Renal cortical epithelial cell (primary cell): ENCODE measurements around the gene RNF123. TPM values are rescaled to one million over a fixed set of nuclear protein-coding genes. Genes with fewer than 3 reads are reported as not detected.

ENCODE experiments used
- DNase-seq: peaks from one replicate; pipeline ENCODE4 v3.0.0-alpha.2; 2011; ENCODE audit warnings: low read depth
- total RNA-seq: library from RNA; depleted of rRNA; stranded (reverse); fragments of >200 nt; gene quantifications from 2 replicates; pipeline ENCODE4 v1.2.3, GENCODE V29; 2014

The RNF123 gene
- total RNA-seq, 1 donor from 2014 or later, result 36.9 TPM

DNA sequence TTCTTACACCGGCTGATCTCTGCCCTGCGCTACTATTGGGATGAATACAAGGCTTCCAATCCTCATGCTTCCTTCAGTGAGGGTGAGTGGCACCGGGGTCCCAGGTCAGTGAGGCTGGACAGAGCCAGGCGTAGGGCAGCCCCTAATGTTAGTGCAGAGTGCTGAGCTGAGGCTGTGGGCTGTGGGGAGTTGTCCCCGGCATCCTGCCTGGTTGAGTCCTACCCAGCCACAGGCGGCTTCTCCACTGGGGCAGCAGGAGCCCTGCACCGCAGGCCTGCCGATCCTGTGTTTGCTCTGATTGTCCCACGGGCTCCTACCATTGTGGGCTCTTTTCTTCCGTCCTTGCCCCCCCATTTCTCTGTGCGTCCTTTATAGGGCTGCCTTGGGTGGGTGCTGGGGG, 13.3 kb downstream of the RNF123 start:
- no peak for DNase-seq

DNA sequence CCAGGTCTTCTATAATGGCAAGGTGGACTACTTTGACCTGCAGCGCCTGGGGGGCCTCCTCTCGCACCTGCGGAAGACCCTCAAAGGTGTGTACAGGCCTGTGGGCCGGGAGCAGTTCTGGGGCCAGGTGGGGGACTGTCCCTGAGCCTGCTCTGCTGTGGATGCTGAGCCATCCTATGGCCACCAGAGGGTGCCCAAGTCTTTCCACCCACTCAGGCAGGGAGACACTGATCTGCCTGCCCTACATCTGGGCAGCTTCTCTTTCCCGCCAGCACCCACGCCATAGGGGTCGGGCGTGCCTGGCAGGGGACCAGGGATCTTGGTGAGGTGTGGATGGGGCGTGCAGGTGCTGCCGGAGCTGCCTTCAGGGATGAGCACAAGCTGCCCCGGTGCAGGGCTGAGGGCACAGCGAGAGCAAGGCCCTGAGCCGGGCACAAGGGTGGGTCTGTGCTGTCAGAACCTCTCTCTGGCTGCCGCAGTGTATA, 14.1 kb downstream of the RNF123 start:
- peak; percentile 47 for DNase-seq

DNA sequence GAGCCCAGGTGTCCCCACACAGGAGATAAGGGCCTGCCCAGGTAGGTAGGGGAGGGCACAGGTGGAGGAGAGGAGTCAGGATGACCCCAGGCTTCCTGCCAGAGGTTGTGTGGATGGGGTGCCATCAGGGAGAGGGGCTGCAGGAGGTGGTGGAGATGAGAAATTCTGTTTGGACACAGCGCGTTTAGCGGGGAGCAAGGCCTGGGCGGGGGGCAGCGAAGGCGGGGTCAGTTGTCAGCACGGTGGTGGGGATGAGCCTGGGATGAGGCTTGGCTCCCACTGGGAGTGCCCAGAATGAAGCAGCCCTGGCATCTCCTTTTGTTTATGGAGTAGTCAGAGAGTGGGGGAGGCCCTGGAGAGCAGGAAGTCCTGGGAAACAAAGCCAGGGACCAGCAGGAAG, 14.6 kb downstream of the RNF123 start:
- DNase-seq, result no peak

DNA sequence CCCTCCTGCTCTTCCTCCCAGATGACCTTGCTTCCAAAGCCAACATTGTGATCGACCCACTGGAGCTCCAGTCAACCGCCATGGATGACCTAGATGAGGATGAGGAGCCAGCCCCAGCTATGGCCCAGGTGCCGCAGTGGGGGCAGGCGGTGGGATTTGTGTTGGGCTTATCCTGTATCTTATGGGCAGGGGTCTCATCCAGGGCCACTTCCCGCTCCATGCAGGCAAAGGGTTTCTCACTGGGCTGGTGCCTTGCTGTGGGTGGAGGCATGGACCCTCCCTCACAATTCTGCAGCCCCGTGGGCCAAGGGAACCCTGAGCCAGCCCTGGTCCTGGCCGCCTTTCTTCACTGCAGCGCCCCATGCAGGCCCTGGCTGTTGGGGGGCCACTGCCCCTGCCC, 15.3 kb downstream of the RNF123 start:
- DNase-seq, result no peak

DNA sequence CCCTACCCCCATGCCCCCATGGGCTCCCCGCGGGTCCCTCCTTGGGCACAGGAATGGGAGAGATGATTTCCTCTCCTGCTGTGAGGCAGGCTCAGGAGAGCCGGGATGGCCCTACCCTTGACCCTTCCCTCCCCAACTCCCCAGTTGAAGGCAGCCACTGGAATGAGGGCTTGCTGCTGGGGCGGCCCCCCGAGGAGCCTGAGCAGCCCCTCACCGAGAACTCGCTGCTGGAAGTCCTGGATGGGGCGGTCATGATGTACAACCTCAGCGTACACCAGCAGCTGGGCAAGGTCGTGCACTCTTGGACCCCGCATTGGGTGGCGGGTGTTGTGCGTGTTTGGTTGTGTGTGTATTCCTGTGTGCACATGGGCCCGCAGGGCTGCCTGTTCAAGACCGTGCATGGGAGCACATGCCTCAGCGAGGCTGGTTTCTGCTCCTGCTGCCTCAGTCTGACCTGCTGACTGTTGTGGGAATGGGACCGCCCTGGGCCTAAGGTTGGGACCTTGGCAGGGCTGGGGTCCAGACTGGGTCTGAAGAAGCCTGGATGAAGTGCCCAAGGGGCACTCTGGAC, 16.1 kb downstream of the RNF123 start:
- DNase-seq, result no peak

DNA sequence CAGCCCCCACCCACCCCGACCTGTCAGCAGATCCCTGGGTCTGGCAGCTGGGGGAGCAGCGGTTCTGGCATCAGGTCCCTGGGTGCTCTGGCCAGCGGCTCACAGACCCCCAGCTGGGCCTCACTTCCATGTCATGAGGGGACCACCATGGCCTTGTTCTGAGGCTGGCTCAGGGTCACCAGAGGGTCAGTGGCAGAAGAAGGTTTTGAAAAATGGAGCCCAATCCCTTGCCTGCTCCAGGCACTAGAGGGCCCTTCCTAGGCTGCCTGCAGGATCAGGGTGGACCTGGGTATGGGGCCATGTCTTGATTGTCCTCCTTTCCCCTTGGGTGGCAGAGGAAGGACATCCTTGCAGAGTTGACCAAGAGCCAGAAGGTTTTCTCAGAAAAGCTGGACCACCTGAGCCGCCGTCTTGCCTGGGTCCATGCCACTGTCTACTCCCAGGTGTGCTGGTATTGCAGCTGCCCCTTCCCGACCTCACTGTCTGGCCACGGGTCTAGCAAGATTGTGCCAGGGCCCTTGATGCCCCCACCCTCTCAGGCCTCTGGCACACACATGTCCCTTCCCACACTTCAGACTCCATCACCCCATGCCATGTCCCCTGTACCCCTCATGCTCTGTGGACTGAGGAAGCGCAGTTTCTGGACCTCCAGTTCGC, 17.2 kb downstream of the RNF123 start:
- no peak for DNase-seq

DNA sequence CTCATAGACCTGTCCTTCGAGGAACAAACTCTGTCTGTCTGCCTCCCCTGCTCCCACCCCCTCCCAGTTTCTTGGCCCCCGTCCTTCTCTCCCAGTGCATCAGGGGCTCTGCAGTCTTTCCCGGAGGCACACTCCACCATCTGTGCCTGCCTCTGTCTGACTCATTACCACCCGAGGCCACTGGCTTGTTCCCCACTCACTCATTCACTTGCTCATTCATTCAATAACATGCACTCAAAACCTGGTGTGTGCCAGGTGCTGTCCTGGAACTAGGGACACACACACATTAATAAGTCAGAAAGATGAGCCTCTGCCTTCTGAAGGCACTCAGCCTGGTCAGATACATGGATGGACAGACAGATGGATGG, 17.7 kb downstream of the RNF123 start:
- DNase-seq, result no peak

DNA sequence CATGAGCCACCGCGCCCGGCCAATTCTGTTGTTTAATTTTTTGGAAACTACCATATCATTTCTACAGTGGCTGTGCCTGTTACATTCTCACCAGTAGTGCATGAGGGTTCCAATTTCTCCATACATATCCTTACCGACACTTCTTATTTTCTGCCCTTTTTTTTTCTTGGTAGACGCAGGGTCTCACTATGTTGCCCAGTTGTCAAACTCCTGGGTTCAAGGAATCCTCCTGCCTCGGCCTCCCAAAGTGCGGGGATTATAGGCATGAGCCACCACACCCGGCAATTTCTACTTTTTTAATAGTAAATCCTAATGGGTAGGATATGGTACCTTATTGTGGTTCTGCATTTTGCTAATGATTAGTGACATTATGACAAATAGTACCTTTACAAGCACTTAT, 20.5 kb downstream of the RNF123 start:
- DNase-seq, result no peak

DNA sequence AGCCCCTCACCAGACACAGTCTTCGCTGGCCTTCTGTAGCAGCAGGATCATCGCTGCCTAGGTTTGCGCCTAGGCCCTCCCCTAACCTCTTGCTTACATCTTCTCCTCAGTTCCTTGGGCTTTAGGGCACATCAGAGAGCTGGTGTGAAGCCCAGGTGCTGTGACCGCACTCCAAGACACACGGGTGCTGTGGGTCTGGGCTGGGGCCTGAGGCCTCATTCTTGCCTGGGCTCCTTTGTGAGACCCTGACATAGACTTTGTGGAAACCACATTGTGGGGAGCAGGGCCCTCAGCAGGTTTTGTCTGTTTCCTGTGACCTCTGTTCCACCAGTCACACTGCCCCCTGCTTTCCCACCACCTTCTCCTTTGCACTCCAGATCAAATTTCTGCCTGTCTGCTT, 22.1 kb downstream of the RNF123 start:
- DNase-seq, result no peak

DNA sequence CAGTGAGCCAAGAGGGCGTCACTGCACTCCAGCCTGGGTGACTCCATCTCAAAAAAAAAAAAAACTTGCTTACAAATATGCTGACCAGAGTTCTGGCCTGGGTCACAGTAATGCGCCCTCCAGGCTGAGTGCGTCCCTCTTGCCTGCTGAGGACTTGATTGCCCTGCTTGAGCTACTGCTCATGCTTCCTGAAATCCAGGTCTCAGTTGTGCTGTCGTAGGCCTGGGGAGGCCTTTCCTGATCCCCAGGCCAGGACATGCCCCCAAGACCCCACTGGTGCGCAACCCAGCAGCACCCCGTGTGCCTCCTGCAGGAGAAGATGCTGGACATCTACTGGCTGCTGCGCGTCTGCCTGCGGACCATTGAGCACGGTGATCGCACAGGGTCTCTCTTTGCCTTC, 22.8 kb downstream of the RNF123 start:
- DNase-seq, result no peak

DNA sequence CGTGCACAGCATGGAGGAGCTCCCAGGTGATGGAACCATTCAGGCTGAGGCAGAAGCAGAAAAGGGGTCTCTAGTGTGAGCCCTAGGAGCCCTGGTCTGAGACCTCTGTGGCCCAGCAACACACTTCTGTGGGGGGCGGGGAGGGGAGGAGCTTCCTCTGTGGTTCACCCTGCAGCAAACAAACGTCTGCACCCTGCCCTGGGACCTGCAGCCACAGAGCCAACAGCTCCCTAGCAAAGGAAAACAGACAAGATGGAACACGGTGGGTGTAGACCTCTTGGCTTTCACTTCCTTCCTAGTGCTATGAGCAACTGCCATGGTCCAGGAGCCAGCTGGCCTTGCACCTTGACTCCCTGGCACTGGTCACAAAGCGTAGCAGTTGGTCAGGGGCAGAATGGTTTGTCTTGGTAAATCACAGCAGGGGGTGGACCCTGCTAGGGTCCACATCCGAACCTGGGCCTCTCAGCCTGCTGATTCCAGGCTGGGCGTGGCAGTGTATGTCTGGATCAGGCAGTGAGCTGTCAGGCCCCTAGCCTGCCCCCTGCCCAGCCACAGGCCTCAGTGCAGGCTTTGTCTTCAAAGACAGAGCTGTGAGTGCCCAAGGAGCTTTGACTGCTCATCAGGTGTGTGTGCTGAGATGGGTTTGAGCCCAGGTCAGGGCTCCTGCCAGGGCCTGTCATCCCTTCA, 23.4 kb downstream of the RNF123 start:
- DNase-seq, result no peak

DNA sequence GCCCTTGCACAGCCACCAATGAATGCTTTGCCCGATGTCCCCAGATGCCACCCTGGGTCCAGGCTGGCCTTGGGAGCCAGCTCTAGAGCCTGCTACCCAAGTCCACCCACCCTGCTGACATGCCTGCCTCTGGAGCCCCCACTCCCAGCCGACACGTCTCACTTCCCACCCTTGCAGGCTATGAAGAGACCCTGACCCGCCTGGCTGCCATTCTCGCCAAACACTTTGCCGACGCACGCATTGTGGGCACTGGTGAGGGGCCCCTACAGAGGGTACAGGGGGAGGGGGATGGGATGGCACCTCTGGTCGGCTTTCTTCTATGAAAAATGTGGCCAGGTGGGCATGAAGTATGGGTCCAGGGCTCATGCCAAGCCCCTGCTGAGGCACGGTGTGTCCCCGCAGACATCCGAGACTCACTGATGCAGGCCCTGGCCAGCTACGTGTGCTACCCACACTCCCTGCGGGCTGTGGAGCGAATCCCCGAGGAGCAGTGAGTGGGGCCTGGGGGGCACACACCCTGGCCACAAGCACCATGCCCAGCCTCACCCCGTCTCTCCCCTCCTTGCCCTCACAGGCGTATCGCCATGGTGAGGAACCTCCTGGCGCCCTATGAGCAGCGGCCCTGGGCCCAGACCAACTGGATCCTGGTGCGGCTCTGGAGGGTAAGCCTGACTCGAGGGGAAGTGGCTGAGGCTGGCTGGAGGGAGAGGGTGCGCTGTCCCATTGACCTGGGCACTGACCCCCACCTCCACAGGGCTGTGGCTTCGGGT, 24.2 kb downstream of the RNF123 start:
- no peak for DNase-seq

DNA sequence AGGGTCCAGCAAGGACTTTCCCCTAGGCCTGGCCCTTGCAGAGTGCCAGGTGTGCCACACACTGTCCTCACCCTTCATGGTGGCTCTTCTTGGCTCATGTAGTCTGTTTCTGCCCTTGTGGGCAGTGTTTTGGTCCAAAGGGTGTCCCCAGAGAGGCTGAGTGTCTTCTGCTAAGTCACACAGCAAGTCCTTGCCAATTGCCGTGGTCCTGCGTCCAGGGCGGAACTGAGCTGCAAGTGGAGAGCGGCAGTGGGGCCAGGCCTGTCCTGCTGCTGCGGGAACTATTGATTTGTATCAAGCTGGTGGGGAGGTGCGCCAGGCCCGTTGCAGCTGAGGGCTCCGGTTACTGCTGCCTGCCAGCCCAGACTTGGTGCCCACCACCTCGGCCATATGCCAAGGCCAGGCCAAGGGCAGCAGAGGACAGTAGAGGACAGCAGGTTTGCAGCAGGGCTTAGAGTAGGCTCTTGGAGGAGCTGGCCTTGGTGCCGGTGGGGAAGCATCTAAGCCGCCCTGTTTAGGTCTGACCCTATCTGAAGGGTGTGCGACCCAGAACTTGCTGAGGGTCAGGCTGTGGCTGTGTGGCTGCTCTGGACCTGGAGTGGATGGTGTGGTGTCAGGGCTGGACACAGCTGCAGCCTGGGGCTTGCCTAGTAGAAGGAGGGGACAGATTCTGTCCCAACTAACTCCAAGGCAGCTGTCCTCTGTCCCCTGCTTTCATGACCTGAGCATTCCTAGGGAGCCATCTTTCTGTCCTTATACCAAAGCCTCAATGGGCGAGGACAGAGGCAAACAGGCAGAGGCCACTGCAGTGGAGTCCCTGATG, 25.6 kb downstream of the RNF123 start:
- DNase-seq, result no peak

DNA sequence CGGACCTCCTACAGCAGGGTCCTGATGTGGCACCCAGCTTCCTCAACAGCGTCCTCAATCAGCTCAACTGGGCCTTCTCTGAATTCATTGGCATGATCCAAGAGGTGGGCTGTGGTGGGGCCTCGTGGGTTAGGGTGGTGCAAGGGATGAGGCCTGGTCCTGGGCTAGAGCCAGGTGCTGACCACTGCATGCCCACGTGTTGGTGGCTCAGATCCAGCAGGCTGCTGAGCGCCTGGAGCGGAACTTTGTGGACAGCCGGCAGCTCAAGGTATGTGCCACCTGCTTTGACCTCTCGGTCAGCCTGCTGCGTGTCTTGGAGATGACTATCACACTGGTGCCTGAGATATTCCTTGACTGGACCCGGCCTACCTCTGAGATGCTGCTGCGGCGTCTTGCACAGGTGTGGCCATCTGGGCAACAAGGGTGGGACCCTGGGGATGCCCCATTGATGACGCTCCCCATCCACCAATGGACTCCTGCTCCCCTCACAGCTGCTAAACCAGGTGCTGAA, 26.3 kb downstream of the RNF123 start:
- no peak for DNase-seq

DNA sequence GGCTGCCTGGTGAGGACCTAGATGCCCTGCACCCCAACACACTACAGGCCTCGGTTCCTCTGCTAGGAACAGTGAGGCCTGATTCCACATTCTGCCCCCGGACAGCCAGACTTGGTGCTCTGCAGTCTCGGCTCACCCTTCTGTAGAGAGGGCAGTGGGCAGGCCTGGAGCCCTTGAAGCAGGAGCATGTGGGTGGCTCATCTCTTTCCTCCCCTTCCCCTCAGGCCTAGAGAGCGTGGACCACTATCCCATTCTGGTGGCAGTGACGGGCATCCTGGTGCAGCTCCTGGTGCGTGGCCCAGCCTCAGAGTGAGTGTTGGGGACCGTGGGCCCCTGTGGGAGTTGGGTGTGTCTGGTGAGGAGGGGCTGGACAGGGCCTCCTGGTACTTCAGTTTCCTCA, 26.8 kb downstream of the RNF123 start:
- DNase-seq, result no peak

DNA sequence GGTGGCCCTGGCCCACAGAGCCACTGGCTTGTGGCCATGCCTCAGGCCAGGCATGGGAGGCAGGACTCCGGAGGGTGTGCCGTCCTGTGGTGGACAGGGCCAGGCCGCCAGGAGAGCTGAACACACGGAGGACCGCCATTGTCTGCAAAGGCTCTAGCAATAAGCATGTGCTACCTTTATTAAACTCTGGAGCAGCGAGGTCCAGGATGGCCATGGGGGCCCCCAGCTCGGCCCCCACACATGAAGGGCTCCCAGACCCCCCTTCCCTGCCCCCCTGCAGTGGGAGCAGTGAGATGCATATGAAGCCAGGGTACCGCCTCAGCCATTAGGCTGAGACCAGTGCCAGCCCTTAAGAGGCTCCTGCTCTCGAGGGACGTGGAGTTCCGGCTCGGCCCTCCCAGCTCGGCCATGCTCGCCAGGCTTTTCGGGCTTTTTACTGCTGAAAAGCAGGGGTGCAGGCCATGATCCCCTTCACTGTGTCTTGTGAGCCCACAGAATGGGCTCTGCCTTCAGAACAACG, 27.4 kb downstream of the RNF123 start:
- no peak for DNase-seq

DNA sequence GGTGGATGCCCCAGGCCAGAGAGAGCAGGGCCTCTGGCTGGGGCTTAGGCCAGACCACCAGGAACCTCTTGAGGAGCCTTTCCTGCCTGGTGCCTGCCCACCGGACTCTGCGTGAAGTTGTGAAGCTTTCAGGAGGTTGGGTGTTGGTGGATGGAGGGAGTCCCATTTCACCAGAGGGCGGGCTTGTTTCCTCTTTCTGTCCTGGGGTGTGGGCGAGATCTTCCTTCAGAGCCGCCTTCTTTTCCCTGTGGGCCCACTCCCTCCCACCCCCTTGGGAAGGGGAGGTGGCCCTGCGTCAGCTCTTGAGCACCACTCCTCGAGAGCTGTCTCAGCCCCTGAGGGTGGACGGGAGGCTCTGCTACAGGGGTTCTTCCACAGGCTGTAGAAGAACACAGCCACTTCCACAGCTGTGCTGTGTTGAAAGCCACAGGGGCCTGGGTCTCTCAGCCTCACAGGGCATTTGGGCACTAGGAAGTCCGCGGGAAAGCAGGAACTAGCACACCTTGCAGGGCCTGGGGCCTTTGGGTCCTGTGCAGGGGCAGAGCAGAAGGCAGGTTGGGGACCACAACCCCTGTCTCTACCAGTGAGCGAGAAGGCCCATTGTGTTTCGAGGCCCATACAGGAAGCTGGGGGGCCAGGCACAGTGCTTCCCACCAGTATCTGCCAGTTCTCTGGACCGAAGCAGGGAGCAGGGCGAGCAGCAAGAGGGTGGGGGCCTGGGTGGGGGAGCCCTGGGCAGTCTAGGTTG, 28.0 kb downstream of the RNF123 start:
- no peak for DNase-seq

DNA sequence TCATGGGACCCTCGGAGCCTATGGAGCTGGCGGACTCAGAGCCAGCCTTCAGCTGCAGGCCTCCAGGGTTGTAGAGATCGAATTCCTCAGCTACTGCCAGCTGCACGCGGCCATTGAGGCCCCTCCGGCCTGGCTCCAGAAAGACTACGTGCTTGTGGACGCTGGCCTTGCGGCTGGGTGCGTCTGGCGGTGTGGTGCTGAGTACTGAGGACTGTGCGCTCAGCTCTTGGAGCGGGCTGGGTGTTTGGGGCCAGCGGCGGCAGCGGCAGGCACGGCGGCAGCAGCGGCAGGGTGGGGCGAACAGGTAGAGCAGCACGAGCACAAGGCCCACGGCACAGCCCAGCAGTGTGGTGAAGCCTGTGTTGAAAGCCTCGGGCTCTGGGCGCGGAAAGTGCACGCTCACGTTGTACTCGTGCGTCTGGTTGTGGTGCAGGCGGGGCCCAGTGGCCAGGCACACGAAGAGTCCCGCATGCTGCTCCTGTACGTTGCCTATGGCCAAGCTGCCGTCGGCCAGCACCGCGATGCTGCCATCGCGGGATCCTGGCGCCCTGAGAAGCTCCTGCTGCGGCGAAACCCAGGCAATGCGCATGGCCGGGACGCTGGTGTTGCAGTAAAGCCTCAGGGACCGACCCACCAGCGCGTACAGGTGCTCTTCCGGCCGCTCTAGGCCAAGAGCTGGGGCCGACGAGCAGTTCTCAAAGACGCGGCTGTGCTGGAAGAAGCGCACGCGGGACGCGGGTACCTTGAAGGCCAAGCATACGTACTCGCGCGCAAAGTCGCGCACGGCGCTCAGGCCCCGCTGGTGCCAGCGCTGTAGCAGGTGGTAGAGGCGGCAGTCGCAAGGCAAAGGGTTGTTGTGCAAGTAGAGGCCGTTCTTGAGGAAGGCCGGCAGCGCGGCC, 28.9 kb downstream of the RNF123 start:
- no peak for DNase-seq

DNA sequence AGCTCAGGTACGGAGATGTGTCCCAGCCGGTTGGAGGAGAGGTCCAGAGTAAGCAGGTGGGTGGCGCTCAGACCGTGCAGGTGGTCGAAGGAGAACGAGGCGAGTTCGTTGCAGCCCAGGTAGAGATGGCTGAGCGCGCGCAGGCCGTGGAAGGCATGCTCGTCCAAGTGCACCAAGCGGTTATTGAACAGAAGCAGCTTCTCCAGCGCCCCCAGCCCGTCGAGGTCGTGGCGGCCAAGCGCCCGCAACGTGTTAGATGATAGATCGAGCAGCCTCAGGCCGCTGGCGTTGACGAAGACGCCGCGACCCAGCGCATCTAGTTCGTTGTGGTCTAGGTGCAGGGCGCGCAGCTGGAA, 29.5 kb downstream of the RNF123 start:
- no peak for DNase-seq
